Ishikawa (cell line): ENCODE measurements around the gene MNX1.

Source experiments
- CEBPB ChIP-seq: IDR thresholded peaks from 2 replicates; pipeline ENCODE4 v1.6.1; 2012
- CREB1 ChIP-seq: IDR thresholded peaks from 2 replicates; pipeline ENCODE4 v1.6.1; 2012; ENCODE audit warnings: low read depth
- EGR1 ChIP-seq: IDR thresholded peaks from 2 replicates; pipeline ENCODE4 v1.6.1; 2012
- EP300 ChIP-seq: IDR thresholded peaks from 2 replicates; pipeline ENCODE4 v1.6.1; 2012; ENCODE audit warnings: borderline replicate concordance
- FOXM1 ChIP-seq: IDR thresholded peaks from 2 replicates; pipeline ENCODE4 v1.6.1; 2012; ENCODE audit warnings: low read depth, borderline replicate concordance
- MAX ChIP-seq: IDR thresholded peaks from 2 replicates; pipeline ENCODE4 v1.6.1; 2012
- NFIC ChIP-seq: IDR thresholded peaks from 2 replicates; pipeline ENCODE4 v1.6.1; 2012
- RAD21 ChIP-seq: IDR thresholded peaks from 2 replicates; pipeline ENCODE4 v1.6.1; 2012; ENCODE audit warnings: low read depth
- REST ChIP-seq: IDR thresholded peaks from 2 replicates; pipeline ENCODE4 v1.6.1; 2012; ENCODE audit warnings: low read depth, mild to moderate bottlenecking
- TAF1 ChIP-seq: IDR thresholded peaks from 2 replicates; pipeline ENCODE4 v1.6.1; 2012; ENCODE audit warnings: low read depth, mild to moderate bottlenecking
- TCF12 ChIP-seq: IDR thresholded peaks from 2 replicates; pipeline ENCODE4 v1.6.1; 2012; ENCODE audit warnings: low read depth
- TEAD4 ChIP-seq: IDR thresholded peaks from 2 replicates; pipeline ENCODE4 v1.6.1; 2012
- USF1 ChIP-seq: IDR thresholded peaks from 2 replicates; pipeline ENCODE4 v1.6.1; 2012
- YY1 ChIP-seq: IDR thresholded peaks from 2 replicates; pipeline ENCODE4 v1.6.1; 2012; ENCODE audit warnings: low read depth
- ZBTB7A ChIP-seq: IDR thresholded peaks from 2 replicates; pipeline ENCODE4 v1.6.1; 2012; ENCODE audit warnings: low read depth

Gene MNX1

GRCh38 chr7:157016352-157017041 lies 6.0 kb upstream of the MNX1 start:
- no peak for TF ChIP-seq CEBPB
- TF ChIP-seq TEAD4 = no peak
- no peak for TF ChIP-seq YY1
- TF ChIP-seq ZBTB7A = no peak
- TF ChIP-seq FOXM1 = no peak
- TF ChIP-seq MAX = no peak
- TF ChIP-seq CREB1 = no peak
- TF ChIP-seq NFIC = no peak

GRCh38 chr7:157016024-157016351 lies 5.5 kb upstream of the MNX1 start:
- TF ChIP-seq TCF12 = no peak
- TF ChIP-seq USF1 = no peak
- no peak for TF ChIP-seq ZBTB7A
- TF ChIP-seq CEBPB = no peak
- TF ChIP-seq CREB1 = no peak
- no peak for TF ChIP-seq EP300
- no peak for TF ChIP-seq TEAD4
- TF ChIP-seq FOXM1 = no peak
- TF ChIP-seq TAF1 = no peak
- TF ChIP-seq NFIC = no peak
- no peak for TF ChIP-seq RAD21
- TF ChIP-seq EGR1 = no peak
- TF ChIP-seq MAX = no peak
- TF ChIP-seq YY1 = no peak
- TF ChIP-seq REST = no peak

- TF ChIP-seq TEAD4 = no peak
- no peak for TF ChIP-seq REST
- TF ChIP-seq YY1 = no peak
- TF ChIP-seq NFIC = no peak
- TF ChIP-seq CREB1 = no peak
- no peak for TF ChIP-seq MAX
- no peak for TF ChIP-seq EP300
- TF ChIP-seq FOXM1 = no peak
- no peak for TF ChIP-seq RAD21
- no peak for TF ChIP-seq CEBPB
- no peak for TF ChIP-seq EGR1
- TF ChIP-seq TAF1 = no peak
Observed at GRCh38 chr7:157014635-157015555, 4.4 kb upstream of the MNX1 start.

- no peak for TF ChIP-seq EGR1
Observed at GRCh38 chr7:157013602-157014549, 3.4 kb upstream of the MNX1 start.

- no peak for TF ChIP-seq EGR1
- no peak for TF ChIP-seq EP300
- no peak for TF ChIP-seq TEAD4
- no peak for TF ChIP-seq NFIC
- TF ChIP-seq USF1 = no peak
- TF ChIP-seq RAD21 = no peak
- no peak for TF ChIP-seq CREB1
- no peak for TF ChIP-seq ZBTB7A
- no peak for TF ChIP-seq FOXM1
- TF ChIP-seq REST = no peak
- no peak for TF ChIP-seq TAF1
- no peak for TF ChIP-seq MAX
- TF ChIP-seq TCF12 = no peak
- TF ChIP-seq YY1 = no peak
- TF ChIP-seq CEBPB = no peak
Observed at GRCh38 chr7:157013101-157013500, 2.6 kb upstream of the MNX1 start.
